Activated CD4-positive, alpha-beta T cell treated with anti-CD3 and anti-CD28 coated beads, Interleukin-2, amount 10 ng/mL, durations not matched to agents 7 days and 5 days (primary cell): ENCODE measurements around the gene GNAI3. TPM values are rescaled to one million over a fixed set of nuclear protein-coding genes. Genes with fewer than 3 reads are reported as not detected.

Source experiments
- CTCF ChIA-PET: fragments of 350-600 bp; sonication (Branson Sonifier 250); formaldehyde crosslinking; loops from one replicate; lab custom pipeline; 2021; ENCODE audit warnings: antibody characterized with exemption; lab: Charles Lee
- POLR2A ChIA-PET: fragments of 350-600 bp; sonication (Branson Sonifier 250); formaldehyde crosslinking; loops from one replicate; lab custom pipeline; 2021; ENCODE audit warnings: antibody characterized with exemption; lab: Charles Lee
- DNase-seq: peaks from one replicate; pipeline ENCODE4 v3.0.0-alpha.2; 2020
- H3K27ac Mint-ChIP-seq: one replicate; pipeline ENCODE4 v1.8.0; 2021; ENCODE audit warnings: mild to moderate bottlenecking, moderate library complexity, mixed read lengths
- H3K27me3 Mint-ChIP-seq: one replicate; pipeline ENCODE4 v1.8.0; 2021; ENCODE audit warnings: mixed read lengths
- H3K36me3 Mint-ChIP-seq: one replicate; pipeline ENCODE4 v1.8.0; 2021; ENCODE audit warnings: low read depth, mixed read lengths
- H3K4me1 Mint-ChIP-seq: one replicate; pipeline ENCODE4 v1.8.0; 2021; ENCODE audit warnings: mixed read lengths
- H3K4me3 Mint-ChIP-seq: one replicate; pipeline ENCODE4 v1.8.0; 2021; ENCODE audit warnings: mild to moderate bottlenecking, moderate library complexity, mixed read lengths
- H3K9me3 Mint-ChIP-seq: one replicate; pipeline ENCODE4 v1.8.0; 2021; ENCODE audit warnings: mixed read lengths
- total RNA-seq, 2 experiments: library from RNA; stranded (reverse); gene quantifications; one replicate each; pipeline ENCODE4 v1.2.3, GENCODE V29; 2021

The GNAI3 gene
- total RNA-seq, 2 experiments from 2014 or later, result 8.8 to 9.7 TPM

GRCh38 chr1:109586055-109586454 lies 37.6 kb downstream of the GNAI3 start:
- no peak overlapping the region for H3K4me3 Mint-ChIP-seq
- no peaks in the 10 kb centered on the region for H3K9me3 Mint-ChIP-seq
- H3K4me1 Mint-ChIP-seq, result no peaks in the 10 kb centered on the region
- ChIA-PET POLR2A (no interaction called here), CTCF (no interaction called here)
- no peak overlapping the region for H3K27ac Mint-ChIP-seq
- H3K36me3 Mint-ChIP-seq, result peaks cover 60% of the 10 kb centered on the region
- no peaks in the 10 kb centered on the region for H3K27me3 Mint-ChIP-seq
- no peak for DNase-seq

- Mint-ChIP-seq H3K36me3 (peaks cover 66% of the 10 kb centered on the region), H3K4me1 (no peaks in the 10 kb centered on the region), H3K27me3 (no peaks in the 10 kb centered on the region), H3K27ac (no peak overlapping the region), H3K4me3 (no peak overlapping the region), H3K9me3 (no peaks in the 10 kb centered on the region)
- no peak for DNase-seq
- CTCF ChIA-PET, result no interaction called here
- POLR2A ChIA-PET, result no interaction called here
Measured at GRCh38 chr1:109589177-109589576, 40.8 kb downstream of the GNAI3 start.

- no peak for DNase-seq
- CTCF ChIA-PET, result interaction anchor here (1.2 to 1.6 kb wide), 3 partner anchors 10 to 57 kb away, joined by 4 to 12 read pairs (median 5); no protein-coding TSS in a partner anchor
- no peaks in the 10 kb centered on the region for H3K4me1 Mint-ChIP-seq
Measured at GRCh38 chr1:109589679-109590078, 41.3 kb downstream of the GNAI3 start.

DNA sequence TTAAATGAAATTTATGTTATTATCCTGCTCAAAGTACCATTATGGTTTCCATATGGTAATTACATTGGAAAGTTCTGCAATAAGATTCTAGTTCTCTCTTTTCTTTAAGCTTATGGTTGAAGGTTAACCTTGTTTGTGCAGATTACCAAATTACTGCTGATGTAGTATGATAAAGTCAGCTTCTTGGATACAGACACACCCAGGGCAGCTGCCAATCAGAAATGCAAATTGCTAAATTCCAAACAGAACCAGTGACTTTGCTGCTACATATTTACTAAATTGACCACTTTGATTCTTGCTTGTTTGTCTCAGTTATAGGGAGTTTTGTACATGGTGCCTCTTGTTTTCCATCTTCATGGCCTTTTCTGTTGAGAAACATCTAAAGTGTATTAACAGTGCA lies 44.5 kb downstream of the GNAI3 start:
- Mint-ChIP-seq H3K4me1 (no peaks in the 10 kb centered on the region), H3K36me3 (peaks cover 60% of the 10 kb centered on the region), H3K27ac (no peak overlapping the region), H3K27me3 (no peaks in the 10 kb centered on the region), H3K4me3 (no peak overlapping the region), H3K9me3 (no peaks in the 10 kb centered on the region)
- POLR2A ChIA-PET, result no interaction called here
- CTCF ChIA-PET, result no interaction called here
- no peak for DNase-seq

More at GRCh38 chr1:109589679-109590078, 41.3 kb downstream of the GNAI3 start:
- Mint-ChIP-seq H3K27ac (no peak overlapping the region), H3K27me3 (no peaks in the 10 kb centered on the region), H3K36me3 (peaks cover 65% of the 10 kb centered on the region), H3K9me3 (no peaks in the 10 kb centered on the region), H3K4me3 (no peak overlapping the region)
- POLR2A ChIA-PET, result no interaction called here

DNA sequence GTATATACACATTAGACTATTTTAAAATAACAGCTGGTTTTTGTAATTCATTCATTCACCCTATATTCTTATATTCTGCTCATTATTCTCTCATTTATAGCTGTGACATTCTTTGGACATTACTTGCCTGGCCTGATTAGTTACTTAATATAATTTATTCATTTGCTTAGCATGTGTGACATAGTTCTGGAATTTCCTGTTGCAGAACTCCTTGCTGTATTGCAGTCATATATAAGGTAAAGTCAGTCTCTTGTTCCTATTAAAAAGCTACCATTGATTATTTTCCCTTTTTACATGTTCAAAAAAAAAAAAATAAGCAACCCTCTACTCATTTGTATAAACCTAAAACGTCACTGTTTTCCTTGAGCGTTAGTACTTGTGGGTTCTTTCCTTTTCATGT lies 47.1 kb downstream of the GNAI3 start:
- peaks cover 57% of the 10 kb centered on the region for H3K36me3 Mint-ChIP-seq

GRCh38 chr1:109598156-109598555 lies 49.7 kb downstream of the GNAI3 start:
- ChIA-PET POLR2A (no interaction called here), CTCF (interaction anchor here (0.6 to 1.4 kb wide), 4 partner anchors 11 to 1498 kb away, joined by 3 to 4 read pairs (median 3); no protein-coding TSS in a partner anchor)
- no peaks in the 10 kb centered on the region for H3K27me3 Mint-ChIP-seq
- peaks cover 42% of the 10 kb centered on the region for H3K36me3 Mint-ChIP-seq
- no peak overlapping the region for H3K27ac Mint-ChIP-seq
- peaks cover 3% of the 10 kb centered on the region for H3K4me1 Mint-ChIP-seq
- H3K4me3 Mint-ChIP-seq, result no peak overlapping the region
- DNase-seq, result no peak
- H3K9me3 Mint-ChIP-seq, result no peaks in the 10 kb centered on the region

More for the DNA sequence above, 47.1 kb downstream of the GNAI3 start:
- H3K27ac Mint-ChIP-seq, result no peak overlapping the region
- CTCF ChIA-PET, result interaction anchor here (0.6 kb wide), 1 partner anchor 240 kb away, joined by 3 read pairs; no protein-coding TSS in a partner anchor
- no peak for DNase-seq
- no peaks in the 10 kb centered on the region for H3K27me3 Mint-ChIP-seq
- H3K4me1 Mint-ChIP-seq, result no peaks in the 10 kb centered on the region
- H3K4me3 Mint-ChIP-seq, result no peak overlapping the region
- POLR2A ChIA-PET, result no interaction called here
- H3K9me3 Mint-ChIP-seq, result no peaks in the 10 kb centered on the region

DNA sequence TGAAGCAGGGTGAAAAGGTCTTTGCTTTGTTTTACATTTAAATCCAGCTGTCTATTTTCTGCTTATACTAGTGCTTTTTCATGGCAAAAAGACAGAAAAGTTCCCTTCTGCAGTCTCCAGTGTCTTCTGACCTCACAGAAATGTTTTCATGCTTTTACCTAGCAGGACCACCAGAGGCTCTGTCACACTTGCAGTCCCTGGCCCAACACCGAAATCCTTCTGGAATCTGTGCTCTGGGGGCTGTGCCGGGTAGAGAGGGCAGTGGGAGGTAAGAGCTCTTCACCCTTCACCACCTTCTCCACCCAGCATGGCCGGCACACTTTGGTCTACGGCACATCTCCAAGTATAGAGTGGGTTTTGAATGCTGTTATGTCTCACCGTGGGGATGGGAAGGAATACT lies 50.2 kb downstream of the GNAI3 start:
- no peak overlapping the region for H3K27ac Mint-ChIP-seq
- no peaks in the 10 kb centered on the region for H3K27me3 Mint-ChIP-seq
- peaks cover 7% of the 10 kb centered on the region for H3K4me1 Mint-ChIP-seq
- ChIA-PET CTCF (interaction anchor here (0.7 to 2.4 kb wide), 2 partner anchors 13 to 42 kb away, joined by 3 to 6 read pairs; no protein-coding TSS in a partner anchor), POLR2A (no interaction called here)
- H3K36me3 Mint-ChIP-seq, result peaks cover 41% of the 10 kb centered on the region
- DNase-seq, result no peak
- no peak overlapping the region for H3K4me3 Mint-ChIP-seq
- no peaks in the 10 kb centered on the region for H3K9me3 Mint-ChIP-seq

GRCh38 chr1:109603229-109603628 lies 54.8 kb downstream of the GNAI3 start:
- Mint-ChIP-seq H3K27ac (no peak overlapping the region), H3K4me3 (no peak overlapping the region), H3K9me3 (no peaks in the 10 kb centered on the region), H3K4me1 (peaks cover 7% of the 10 kb centered on the region), H3K27me3 (no peaks in the 10 kb centered on the region), H3K36me3 (peaks cover 16% of the 10 kb centered on the region)
- POLR2A ChIA-PET, result no interaction called here
- CTCF ChIA-PET, result no interaction called here
- no peak for DNase-seq

GRCh38 chr1:109605381-109605780 lies 57.0 kb downstream of the GNAI3 start:
- Mint-ChIP-seq H3K36me3 (peaks cover 3% of the 10 kb centered on the region), H3K27me3 (no peaks in the 10 kb centered on the region), H3K27ac (peak overlapping the region; percentile 52), H3K9me3 (no peaks in the 10 kb centered on the region), H3K4me3 (no peak overlapping the region), H3K4me1 (peaks cover 7% of the 10 kb centered on the region)
- DNase-seq, result no peak
- POLR2A ChIA-PET, result interaction anchor here (0.6 kb wide), 2 partner anchors 127 to 254 kb away, joined by 3 to 5 read pairs; no protein-coding TSS in a partner anchor
- CTCF ChIA-PET, result interaction anchor here (0.8 to 2.5 kb wide), 4 partner anchors 14 to 39 kb away, joined by 3 to 6 read pairs (median 4); partner anchors contain the start of genes AMPD2 and GNAT2

DNA sequence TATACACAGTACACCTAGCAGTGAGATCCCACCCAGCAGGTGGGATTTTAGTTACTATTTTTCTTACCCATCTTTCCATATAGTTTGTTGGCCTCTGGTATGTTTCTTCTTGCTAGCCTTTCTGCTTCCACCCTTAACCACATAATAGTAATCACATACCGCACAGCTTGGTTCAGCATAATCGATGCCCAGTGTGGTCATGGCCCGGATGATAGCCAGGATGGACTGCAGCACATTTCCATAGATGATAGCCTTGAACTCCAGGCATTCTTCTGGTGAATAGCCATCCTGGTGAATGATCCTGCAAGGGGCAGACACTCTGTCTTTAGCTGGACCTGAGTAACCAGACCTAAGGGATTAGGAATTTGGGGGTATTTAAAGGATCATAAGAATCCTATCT lies 61.5 kb downstream of the GNAI3 start:
- no peaks in the 10 kb centered on the region for H3K36me3 Mint-ChIP-seq
- ChIA-PET CTCF (interaction anchor here (1.2 kb wide), 1 partner anchor 14 kb away, joined by 3 read pairs; no protein-coding TSS in a partner anchor), POLR2A (no interaction called here)
- H3K4me1 Mint-ChIP-seq, result no peaks in the 10 kb centered on the region
- H3K27ac Mint-ChIP-seq, result no peak overlapping the region
- H3K9me3 Mint-ChIP-seq, result no peaks in the 10 kb centered on the region
- H3K4me3 Mint-ChIP-seq, result no peak overlapping the region
- DNase-seq, result no peak
- H3K27me3 Mint-ChIP-seq, result peaks cover 3% of the 10 kb centered on the region

GRCh38 chr1:109610609-109611307 lies 62.3 kb downstream of the GNAI3 start:
- no peak overlapping the region for H3K27ac Mint-ChIP-seq
- no peak overlapping the region for H3K4me3 Mint-ChIP-seq
- no peaks in the 10 kb centered on the region for H3K36me3 Mint-ChIP-seq
- peaks cover 3% of the 10 kb centered on the region for H3K4me1 Mint-ChIP-seq
- ChIA-PET CTCF (interaction anchor here (0.7 to 1.2 kb wide), 5 partner anchors 9 to 393 kb away, joined by 3 read pairs; no protein-coding TSS in a partner anchor), POLR2A (no interaction called here)
- no peak for DNase-seq
- peaks cover 3% of the 10 kb centered on the region for H3K27me3 Mint-ChIP-seq
- no peaks in the 10 kb centered on the region for H3K9me3 Mint-ChIP-seq

GRCh38 chr1:109611308-109611990 lies 63.0 kb downstream of the GNAI3 start:
- Mint-ChIP-seq H3K9me3 (no peaks in the 10 kb centered on the region), H3K27ac (no peak overlapping the region), H3K27me3 (peaks cover 3% of the 10 kb centered on the region), H3K4me3 (no peak overlapping the region), H3K4me1 (peaks cover 9% of the 10 kb centered on the region), H3K36me3 (no peaks in the 10 kb centered on the region)
- DNase-seq, result no peak
- POLR2A ChIA-PET, result no interaction called here
- CTCF ChIA-PET, result interaction anchor here (0.8 to 1.4 kb wide), 5 partner anchors 10 to 394 kb away, joined by 3 to 4 read pairs (median 3); no protein-coding TSS in a partner anchor
